GM19467 (cell line): Measurements from ENCODE around the gene SRRT.

Source experiments
- ATAC-seq: cut with Tn5 transposase; IDR thresholded peaks from one replicate; pipeline ENCODE4 v1.9.1; 2021; ENCODE audit warnings: mild to moderate bottlenecking, moderate library complexity; ENCODE audit not compliant: unreplicated experiment

Gene SRRT

GRCh38 chr7:100879685-100880261, 4.9 kb downstream of the SRRT start:
- ATAC-seq, result no peak

GRCh38 chr7:100880645-100881044, 5.7 kb downstream of the SRRT start:
- no peak for ATAC-seq

- no peak for ATAC-seq
Observed at GRCh38 chr7:100881136-100881535, 6.2 kb downstream of the SRRT start.

- ATAC-seq, result no peak
Observed at GRCh38 chr7:100882201-100882600, 7.3 kb downstream of the SRRT start.

GRCh38 chr7:100882785-100883526, 8.1 kb downstream of the SRRT start:
- ATAC-seq, result no peak

GRCh38 chr7:100884736-100885439, 10.0 kb downstream of the SRRT start:
- ATAC-seq, result no peak

GRCh38 chr7:100885440-100886141, 10.7 kb downstream of the SRRT start:
- ATAC-seq, result no peak

GRCh38 chr7:100886142-100886935, 11.4 kb downstream of the SRRT start:
- no peak for ATAC-seq

GRCh38 chr7:100886936-100887515, 12.1 kb downstream of the SRRT start:
- ATAC-seq, result no peak

- peak; percentile 38 for ATAC-seq
Observed at GRCh38 chr7:100887516-100888290, 12.8 kb downstream of the SRRT start.

- no peak for ATAC-seq
Observed at GRCh38 chr7:100888291-100888987, 13.5 kb downstream of the SRRT start.

GRCh38 chr7:100888988-100889750, 14.3 kb downstream of the SRRT start, which contains the start of gene UFSP1:
Gene UFSP1 (minus strand): TSS chr7:100889715. CDS start chr7:100889271, 444 bp downstream.
- peak; percentile 20 for ATAC-seq

GRCh38 chr7:100890653-100891567, 16.0 kb downstream of the SRRT start:
- no peak for ATAC-seq

GRCh38 chr7:100891568-100892247, 16.8 kb downstream of the SRRT start:
- ATAC-seq, result no peak

GRCh38 chr7:100892364-100893317, 17.7 kb downstream of the SRRT start:
- ATAC-seq, result no peak
